ENCODE data around the gene PRKD2.

PRKD2 gene

GRCh38 chr19:46698395-46699321, 18.3 kb downstream of the PRKD2 start:
- no peak for TF ChIP-seq CTCF (IDR thresholded peaks at IDR 0.05; ENCODE audit: borderline replicate concordance, control extremely low read depth, extremely low read depth, insufficient read depth, missing control alignments)
- DNase-seq (ENCODE audit: low spot score): no peak
- in situ Hi-C loops (cut with MboI; ENCODE audit: low sequenced_read_pairs, unreplicated experiment): no loop called here

- in situ Hi-C loops (cut with MboI; ENCODE audit: low sequenced_read_pairs, unreplicated experiment): no loop called here
- no peak for DNase-seq (ENCODE audit: low spot score)
- TF ChIP-seq CTCF (IDR thresholded peaks at IDR 0.05; ENCODE audit: borderline replicate concordance, control extremely low read depth, extremely low read depth, insufficient read depth, missing control alignments): no peak
These were observed 19.5 kb downstream of the PRKD2 start for GRCh38 chr19:46697204-46697960.

- no peak for TF ChIP-seq CTCF (IDR thresholded peaks at IDR 0.05; ENCODE audit: borderline replicate concordance, control extremely low read depth, extremely low read depth, insufficient read depth, missing control alignments)
- in situ Hi-C loops (cut with MboI; ENCODE audit: low sequenced_read_pairs, unreplicated experiment): no loop called here
These were observed 20.1 kb downstream of the PRKD2 start for GRCh38 chr19:46696866-46697203.

GRCh38 chr19:46696052-46696451, 20.9 kb downstream of the PRKD2 start:
- no peak for DNase-seq (ENCODE audit: low spot score)
- no peak for TF ChIP-seq CTCF (IDR thresholded peaks at IDR 0.05; ENCODE audit: borderline replicate concordance, control extremely low read depth, extremely low read depth, insufficient read depth, missing control alignments)
- in situ Hi-C loops (cut with MboI; ENCODE audit: low sequenced_read_pairs, unreplicated experiment): no loop called here

More at GRCh38 chr19:46696866-46697203, 20.1 kb downstream of the PRKD2 start:
- DNase-seq (ENCODE audit: low spot score): no peak

- no peak for DNase-seq (ENCODE audit: low spot score)
- in situ Hi-C loops (cut with MboI; ENCODE audit: low sequenced_read_pairs, unreplicated experiment): no loop called here
- TF ChIP-seq CTCF (IDR thresholded peaks at IDR 0.05; ENCODE audit: borderline replicate concordance, control extremely low read depth, extremely low read depth, insufficient read depth, missing control alignments): no peak
These were observed 23.2 kb downstream of the PRKD2 start for GRCh38 chr19:46693760-46694159.

GRCh38 chr19:46692918-46693722, 23.8 kb downstream of the PRKD2 start:
- TF ChIP-seq CTCF (IDR thresholded peaks at IDR 0.05; ENCODE audit: borderline replicate concordance, control extremely low read depth, extremely low read depth, insufficient read depth, missing control alignments): no peak
- in situ Hi-C loops (cut with MboI; ENCODE audit: low sequenced_read_pairs, unreplicated experiment): no loop called here
- DNase-seq (ENCODE audit: low spot score): no peak
